Measurements from ENCODE around the gene ARL4A.

The ARL4A gene

DNA sequence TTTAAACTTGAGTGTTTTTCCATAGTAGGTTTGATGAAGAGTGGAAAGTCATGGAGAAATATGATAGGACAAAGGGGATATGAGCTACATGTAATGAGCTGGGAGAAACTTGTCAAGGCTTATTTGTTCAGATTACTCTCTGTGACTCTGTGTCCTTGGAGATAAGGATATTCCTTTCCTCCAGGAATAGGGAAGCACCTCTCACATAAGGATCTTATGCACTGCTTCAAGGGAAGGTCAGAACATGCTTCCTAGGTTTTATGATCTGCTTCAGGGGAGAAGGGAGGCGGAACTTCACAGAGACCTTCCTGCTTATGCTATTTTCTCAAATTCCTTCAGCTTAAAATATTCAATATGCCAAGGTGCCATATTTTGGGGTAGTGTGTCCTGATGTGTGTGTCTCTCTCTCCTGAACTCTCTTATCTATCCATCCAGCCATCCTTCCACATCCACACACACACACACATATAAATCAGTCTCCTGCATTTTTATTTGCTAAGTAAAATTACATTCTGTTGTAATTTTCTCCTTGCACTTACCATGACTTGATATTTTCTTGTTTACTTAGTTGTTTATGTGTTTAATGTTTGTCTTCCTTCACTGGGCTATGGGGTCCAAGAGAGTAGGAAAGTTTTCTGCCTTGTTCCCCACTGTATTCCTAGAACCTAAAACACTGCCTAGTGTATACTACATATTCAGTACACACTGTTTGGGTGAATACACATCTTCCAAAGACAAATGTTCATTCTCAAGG, 26.4 kb downstream of the ARL4A start:
- Mint-ChIP-seq H3K27ac (ENCODE audit: low read depth) (no peak overlapping the region), H3K36me3 (ENCODE audit: insufficient read depth) (no peaks in the 10 kb centered on the region), H3K4me3 (no peak overlapping the region), H3K9me3 (no peaks in the 10 kb centered on the region), H3K27me3 (no peaks in the 10 kb centered on the region), H3K4me1 (no peaks in the 10 kb centered on the region)
- ATAC-seq (replicated peaks; ENCODE audit: extremely low read depth, poor library complexity, severe bottlenecking) (no peak), DNase-seq (ENCODE audit: low spot score in 2 of 2) (no peak)

DNA sequence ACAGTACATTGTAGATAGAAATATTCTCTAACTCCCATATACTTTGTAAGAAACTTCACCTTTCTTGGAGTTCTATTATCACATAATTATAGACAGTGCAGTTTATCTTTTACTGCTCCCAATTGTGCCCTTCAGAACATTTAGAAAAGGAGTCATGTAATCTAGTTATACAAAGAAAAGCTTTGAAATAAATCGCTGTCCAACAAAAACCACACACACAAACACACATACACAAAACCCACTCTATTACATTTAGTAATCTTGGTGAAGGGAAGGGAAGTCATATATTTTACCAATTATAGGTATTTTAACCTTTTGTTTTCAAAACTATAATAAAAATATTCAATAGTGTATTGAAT, 26.9 kb downstream of the ARL4A start:
- Mint-ChIP-seq H3K9me3 (no peaks in the 10 kb centered on the region), H3K27ac (ENCODE audit: low read depth) (no peak overlapping the region), H3K4me1 (no peaks in the 10 kb centered on the region), H3K4me3 (no peak overlapping the region), H3K36me3 (ENCODE audit: insufficient read depth) (no peaks in the 10 kb centered on the region), H3K27me3 (no peaks in the 10 kb centered on the region)
- DNase-seq (ENCODE audit: low spot score in 2 of 2) (no peak), ATAC-seq (replicated peaks; ENCODE audit: extremely low read depth, poor library complexity, severe bottlenecking) (no peak)

GRCh38 chr7:12715372-12716133, 28.1 kb downstream of the ARL4A start:
- ATAC-seq (replicated peaks; ENCODE audit: extremely low read depth, poor library complexity, severe bottlenecking) (no peak), DNase-seq (ENCODE audit: low spot score in 2 of 2) (no peak)
- Mint-ChIP-seq H3K27ac (ENCODE audit: low read depth) (no peak overlapping the region), H3K9me3 (no peaks in the 10 kb centered on the region), H3K27me3 (no peaks in the 10 kb centered on the region), H3K4me1 (no peaks in the 10 kb centered on the region), H3K36me3 (ENCODE audit: insufficient read depth) (no peaks in the 10 kb centered on the region), H3K4me3 (no peak overlapping the region)

DNA sequence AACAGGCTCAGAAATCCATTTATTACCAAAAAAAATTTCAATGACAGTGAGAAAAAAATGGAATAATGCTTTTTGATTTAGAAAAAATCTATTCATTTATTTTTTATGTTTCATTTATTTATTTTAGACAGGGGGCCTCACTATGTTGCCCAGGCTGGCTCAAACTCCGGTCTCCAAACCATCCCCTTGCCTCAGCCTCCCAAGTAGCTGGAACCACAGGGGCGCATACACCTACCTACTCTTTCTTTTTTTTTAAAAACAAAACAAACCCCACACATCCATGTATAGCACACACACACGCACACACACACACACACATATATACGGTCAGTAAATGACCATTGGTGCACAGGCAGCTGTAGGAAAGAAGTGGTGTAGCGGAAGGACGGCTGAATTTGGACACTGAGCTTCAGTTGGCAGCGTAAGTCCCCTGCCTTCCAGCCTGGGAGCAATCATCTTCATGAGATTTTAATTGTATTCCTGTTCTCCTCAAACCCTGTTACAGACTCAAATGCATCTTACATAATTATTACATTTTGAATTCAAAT, 28.8 kb downstream of the ARL4A start:
- Mint-ChIP-seq H3K4me3 (no peak overlapping the region), H3K27me3 (no peaks in the 10 kb centered on the region), H3K27ac (ENCODE audit: low read depth) (no peak overlapping the region), H3K9me3 (no peaks in the 10 kb centered on the region), H3K36me3 (ENCODE audit: insufficient read depth) (no peaks in the 10 kb centered on the region), H3K4me1 (no peaks in the 10 kb centered on the region)
- no peak for ATAC-seq (replicated peaks; ENCODE audit: extremely low read depth, poor library complexity, severe bottlenecking)
- no peak for DNase-seq (ENCODE audit: low spot score in 2 of 2)

GRCh38 chr7:12716722-12717121, 29.3 kb downstream of the ARL4A start:
- ATAC-seq (replicated peaks; ENCODE audit: extremely low read depth, poor library complexity, severe bottlenecking) (no peak), DNase-seq (ENCODE audit: low spot score in 2 of 2) (no peak)
- Mint-ChIP-seq H3K27ac (ENCODE audit: low read depth) (no peak overlapping the region), H3K27me3 (no peaks in the 10 kb centered on the region), H3K36me3 (ENCODE audit: insufficient read depth) (no peaks in the 10 kb centered on the region), H3K4me1 (no peaks in the 10 kb centered on the region), H3K9me3 (no peaks in the 10 kb centered on the region), H3K4me3 (no peak overlapping the region)

DNA sequence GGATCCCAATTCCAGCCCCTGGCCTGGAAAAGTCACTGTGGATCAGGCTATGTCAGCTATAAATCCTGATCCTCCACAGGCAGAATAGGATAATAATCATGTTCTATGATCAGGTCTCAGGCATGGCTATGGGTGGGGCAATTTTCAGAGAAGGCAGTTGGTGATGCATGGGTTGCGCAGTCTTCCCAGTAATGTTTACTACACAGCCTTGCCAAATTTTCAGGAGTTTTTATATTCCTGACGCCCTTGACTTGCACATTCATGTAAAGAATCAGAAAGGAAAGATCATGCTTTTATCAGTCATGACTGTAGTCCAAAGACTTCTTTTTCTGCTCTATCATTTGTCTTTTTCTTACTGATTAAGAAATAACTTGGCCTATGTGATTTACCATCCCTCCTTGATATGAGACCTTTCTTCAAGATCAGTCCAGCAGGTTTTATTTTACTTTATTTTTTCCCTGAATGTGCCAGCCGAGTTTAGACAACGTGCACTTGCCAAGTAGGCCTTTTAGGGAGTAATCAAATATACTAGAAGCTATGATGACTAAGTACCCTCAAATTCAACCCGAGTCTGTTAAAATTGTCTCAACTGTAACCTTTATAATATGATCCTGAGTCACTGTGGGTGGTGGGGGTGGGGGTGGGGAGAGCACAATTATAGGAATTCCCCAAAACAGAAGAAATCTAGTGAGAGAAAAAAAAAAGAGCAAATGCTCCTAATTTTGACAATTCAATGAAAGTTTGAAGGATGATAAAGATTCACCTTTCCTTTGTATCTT, 31.9 kb downstream of the ARL4A start:
- no peak overlapping the region for H3K4me3 Mint-ChIP-seq
- no peak overlapping the region for H3K27ac Mint-ChIP-seq (ENCODE audit: low read depth)
- no peaks in the 10 kb centered on the region for H3K4me1 Mint-ChIP-seq
- DNase-seq (ENCODE audit: low spot score in 2 of 2) (no peak), ATAC-seq (replicated peaks; ENCODE audit: extremely low read depth, poor library complexity, severe bottlenecking) (no peak)
- no peaks in the 10 kb centered on the region for H3K27me3 Mint-ChIP-seq
- no peaks in the 10 kb centered on the region for H3K36me3 Mint-ChIP-seq (ENCODE audit: insufficient read depth)
- no peaks in the 10 kb centered on the region for H3K9me3 Mint-ChIP-seq

DNA sequence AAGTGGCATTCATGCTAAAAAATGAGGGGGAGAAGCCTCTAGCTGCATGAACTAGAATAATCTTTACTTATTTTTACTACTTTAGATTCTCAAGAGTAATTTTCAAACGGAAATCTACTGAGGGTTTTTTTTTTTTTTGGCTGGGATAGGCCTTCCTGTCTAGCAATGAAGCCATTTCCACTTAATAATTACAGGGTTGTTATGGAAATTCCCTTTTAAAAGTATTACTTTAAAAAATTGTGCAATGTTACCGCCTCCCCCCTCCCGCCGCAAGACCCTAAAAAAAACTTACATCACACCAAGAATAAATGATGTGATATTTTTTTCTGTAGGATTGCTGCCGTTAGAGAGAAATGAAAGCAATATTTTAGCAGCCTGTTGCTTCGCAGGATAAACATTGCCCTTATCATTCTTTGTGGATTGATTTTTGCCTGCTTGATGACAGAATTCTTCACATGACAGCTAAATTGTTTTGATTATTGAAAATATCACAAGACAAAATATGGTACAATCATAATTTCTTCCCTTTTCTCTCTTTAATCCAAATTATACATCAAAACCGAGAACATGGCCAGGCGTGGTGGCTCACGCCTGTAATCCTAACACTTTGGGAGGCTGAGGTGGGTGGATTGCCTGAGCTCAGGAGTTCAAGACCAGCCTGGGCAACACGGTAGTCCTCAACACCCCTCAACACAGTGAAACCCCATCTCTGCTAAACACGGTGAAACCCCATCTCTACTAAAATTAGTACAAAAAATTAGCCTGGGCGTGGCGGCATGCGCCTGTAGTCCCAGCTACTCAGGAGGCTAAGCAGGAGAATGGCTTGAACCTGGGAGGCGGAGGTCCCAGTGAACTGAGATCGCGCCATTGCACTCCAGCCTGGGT, 32.8 kb downstream of the ARL4A start:
- H3K27me3 Mint-ChIP-seq, result no peaks in the 10 kb centered on the region
- no peak overlapping the region for H3K4me3 Mint-ChIP-seq
- H3K4me1 Mint-ChIP-seq, result no peaks in the 10 kb centered on the region
- no peak for DNase-seq (ENCODE audit: low spot score in 2 of 2)
- H3K9me3 Mint-ChIP-seq, result no peaks in the 10 kb centered on the region
- H3K27ac Mint-ChIP-seq (ENCODE audit: low read depth), result no peak overlapping the region
- no peak for ATAC-seq (replicated peaks; ENCODE audit: extremely low read depth, poor library complexity, severe bottlenecking)
- no peaks in the 10 kb centered on the region for H3K36me3 Mint-ChIP-seq (ENCODE audit: insufficient read depth)

GRCh38 chr7:12721286-12721830, 33.9 kb downstream of the ARL4A start:
- no peak for ATAC-seq (replicated peaks; ENCODE audit: extremely low read depth, poor library complexity, severe bottlenecking)
- H3K27ac Mint-ChIP-seq (ENCODE audit: low read depth), result no peak overlapping the region
- H3K36me3 Mint-ChIP-seq (ENCODE audit: insufficient read depth), result no peaks in the 10 kb centered on the region
- no peak overlapping the region for H3K4me3 Mint-ChIP-seq
- DNase-seq (ENCODE audit: low spot score in 2 of 2), result no peak
- H3K4me1 Mint-ChIP-seq, result no peaks in the 10 kb centered on the region
- no peaks in the 10 kb centered on the region for H3K9me3 Mint-ChIP-seq
- no peaks in the 10 kb centered on the region for H3K27me3 Mint-ChIP-seq

GRCh38 chr7:12722136-12722535, 34.7 kb downstream of the ARL4A start:
- Mint-ChIP-seq H3K27me3 (no peaks in the 10 kb centered on the region), H3K4me3 (no peak overlapping the region), H3K36me3 (ENCODE audit: insufficient read depth) (no peaks in the 10 kb centered on the region), H3K9me3 (no peaks in the 10 kb centered on the region), H3K4me1 (no peaks in the 10 kb centered on the region), H3K27ac (ENCODE audit: low read depth) (no peak overlapping the region)
- DNase-seq (ENCODE audit: low spot score in 2 of 2) (no peak), ATAC-seq (replicated peaks; ENCODE audit: extremely low read depth, poor library complexity, severe bottlenecking) (no peak)

GRCh38 chr7:12722636-12723605, 35.5 kb downstream of the ARL4A start:
- no peak for DNase-seq (ENCODE audit: low spot score in 2 of 2)
- no peaks in the 10 kb centered on the region for H3K27me3 Mint-ChIP-seq
- no peak overlapping the region for H3K27ac Mint-ChIP-seq (ENCODE audit: low read depth)
- no peaks in the 10 kb centered on the region for H3K9me3 Mint-ChIP-seq
- ATAC-seq (replicated peaks; ENCODE audit: extremely low read depth, poor library complexity, severe bottlenecking), result no peak
- no peaks in the 10 kb centered on the region for H3K36me3 Mint-ChIP-seq (ENCODE audit: insufficient read depth)
- H3K4me1 Mint-ChIP-seq, result no peaks in the 10 kb centered on the region
- H3K4me3 Mint-ChIP-seq, result no peak overlapping the region
